DMS153 treated with DMSO at 0.1 percent for 48 hours (cell line): ENCODE measurements around the gene GTF2H4.
A peak's percentile ranks its signal among the peaks of the same experiment; 100 is the strongest.
"Not testable (repeated sequence)": the region's sequence is repeated elsewhere in the genome, so short reads cannot be mapped to it uniquely, and the experiment has no call there.

Experiments
- DNase-seq: peaks from one replicate; lab custom pipeline; 2025; ENCODE audit not compliant: unreplicated experiment; lab: John Stamatoyannopoulos, UW

Gene GTF2H4

DNA sequence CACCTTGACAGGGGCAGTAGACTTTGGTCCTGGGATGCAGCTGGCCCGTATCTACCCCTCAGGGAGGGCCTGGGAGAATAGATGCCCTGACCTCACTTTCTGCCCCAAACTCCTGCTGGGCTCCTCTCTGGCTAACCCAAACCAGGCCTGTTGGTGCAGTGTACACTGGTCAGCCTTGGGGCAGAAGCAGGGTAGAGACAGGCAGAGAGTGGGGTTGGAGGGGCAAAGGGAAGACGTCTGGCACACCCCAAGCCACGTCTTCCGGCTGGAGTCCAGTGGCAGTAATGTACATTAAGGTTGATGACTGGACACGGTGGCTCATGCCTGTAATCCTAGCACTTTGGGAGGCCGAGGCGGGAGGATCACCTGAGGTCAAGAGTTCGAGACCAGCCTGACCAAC lies 14.3 kb upstream of the GTF2H4 start:
- DNase-seq, result no peak

DNA sequence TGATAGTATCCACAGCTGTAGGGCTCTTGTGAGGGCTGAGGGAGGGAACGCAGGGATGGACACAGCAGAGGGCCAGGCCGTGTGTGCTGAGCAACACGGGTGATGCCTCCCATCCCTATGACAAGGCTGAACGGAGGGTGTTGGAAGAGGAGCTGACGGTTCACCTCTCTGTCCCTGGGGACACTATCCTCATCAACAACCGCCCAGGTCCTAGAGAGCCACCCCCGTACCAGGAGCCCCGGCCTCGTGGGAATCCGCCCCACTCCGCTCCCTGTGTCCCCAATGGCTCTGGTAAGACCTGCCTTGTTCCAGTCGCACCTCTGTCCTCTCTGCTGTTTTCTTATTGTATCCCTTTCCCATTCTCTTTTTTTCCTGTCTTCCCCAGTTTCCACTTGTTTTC lies 13.6 kb upstream of the GTF2H4 start:
- DNase-seq, result no peak

GRCh38 chr6:30894935-30895334 lies 13.1 kb upstream of the GTF2H4 start:
- no peak for DNase-seq

DNA sequence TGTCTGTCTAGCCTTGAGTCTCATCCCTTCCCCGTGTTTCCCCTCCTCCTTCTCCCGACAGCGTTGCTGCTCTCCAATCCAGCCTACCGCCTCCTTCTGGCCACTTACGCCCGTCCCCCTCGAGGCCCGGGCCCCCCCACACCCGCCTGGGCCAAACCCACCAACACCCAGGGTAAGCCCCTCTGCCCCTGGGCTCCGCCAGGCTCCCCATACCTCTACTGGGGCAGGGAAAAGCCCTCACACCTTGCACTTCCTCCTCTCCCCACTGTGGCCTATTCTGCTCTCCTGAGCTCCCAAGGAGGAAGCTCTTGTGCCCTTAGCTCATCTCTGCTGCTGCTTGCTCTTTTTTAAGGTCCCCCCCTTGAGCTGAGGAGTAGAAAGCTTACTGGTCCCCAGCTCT lies 12.7 kb upstream of the GTF2H4 start:
- no peak for DNase-seq

- DNase-seq, result no peak
Measured at GRCh38 chr6:30896541-30896940, 11.5 kb upstream of the GTF2H4 start.

- DNase-seq, result no peak
Measured at GRCh38 chr6:30897882-30898281, 10.1 kb upstream of the GTF2H4 start.

DNA sequence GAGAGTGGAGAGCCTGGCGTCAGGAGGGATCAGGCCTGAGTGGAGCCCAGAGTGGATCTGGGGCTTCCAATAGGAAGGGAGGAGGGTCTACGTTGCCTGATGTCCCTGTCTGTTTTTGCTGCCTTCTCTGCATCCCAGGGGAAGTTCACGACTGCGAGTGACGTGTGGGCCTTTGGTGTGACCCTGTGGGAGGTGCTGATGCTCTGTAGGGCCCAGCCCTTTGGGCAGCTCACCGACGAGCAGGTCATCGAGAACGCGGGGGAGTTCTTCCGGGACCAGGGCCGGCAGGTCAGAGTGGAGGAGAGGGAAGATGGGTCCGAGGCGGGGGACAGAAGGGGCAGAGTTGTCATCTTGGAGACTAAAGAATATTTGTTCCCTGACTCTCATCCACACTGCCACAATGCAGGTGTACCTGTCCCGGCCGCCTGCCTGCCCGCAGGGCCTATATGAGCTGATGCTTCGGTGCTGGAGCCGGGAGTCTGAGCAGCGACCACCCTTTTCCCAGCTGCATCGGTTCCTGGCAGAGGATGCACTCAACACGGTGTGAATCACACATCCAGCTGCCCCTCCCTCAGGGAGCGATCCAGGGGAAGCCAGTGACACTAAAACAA lies 9.2 kb upstream of the GTF2H4 start:
- DNase-seq, result no peak

DNA sequence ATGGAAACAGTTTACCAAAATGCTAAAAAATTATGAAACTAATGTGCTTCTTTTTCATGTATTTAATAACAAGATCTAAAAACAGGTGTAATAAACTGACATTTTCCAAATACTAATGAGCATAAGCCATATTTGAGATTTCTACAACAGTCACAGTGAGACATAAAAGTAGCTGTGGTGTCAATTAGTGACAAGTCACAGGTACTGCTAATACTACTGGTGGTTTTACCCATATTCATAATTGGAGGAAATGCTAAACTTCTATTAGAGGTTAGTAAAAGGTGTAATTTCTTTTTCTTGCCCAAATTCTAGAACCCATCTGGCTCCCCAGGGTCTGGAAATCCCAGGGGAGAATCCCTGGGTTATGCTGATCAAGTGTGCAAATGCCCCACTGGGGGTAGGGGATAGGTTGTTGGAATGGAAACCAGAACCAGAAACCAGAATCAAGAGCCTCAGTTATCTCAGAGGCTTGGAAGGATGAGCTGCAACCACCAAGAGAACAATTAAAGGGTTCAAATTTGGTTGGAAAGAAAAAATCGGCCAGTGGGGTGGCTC lies 7.1 kb upstream of the GTF2H4 start:
- no peak for DNase-seq

DNA sequence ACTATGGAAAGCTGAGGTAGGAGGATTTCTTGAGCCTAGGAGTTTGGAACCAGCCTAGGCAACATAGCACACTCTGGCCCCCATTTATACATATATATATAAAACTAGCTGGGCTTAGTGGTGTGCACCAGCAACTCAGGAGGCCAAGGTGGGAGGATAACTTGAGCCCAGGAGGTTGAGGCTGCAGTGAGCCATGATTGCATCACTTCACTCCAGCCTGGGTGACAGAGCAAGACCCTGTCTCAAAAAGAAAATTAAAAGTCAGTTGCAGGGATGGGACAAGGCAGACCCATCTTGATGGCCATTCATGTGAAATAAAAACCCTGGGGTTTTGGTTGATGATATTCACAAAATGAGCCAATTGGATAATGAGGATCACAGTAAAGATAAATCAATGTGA lies 6.6 kb upstream of the GTF2H4 start:
- DNase-seq, result no peak

- DNase-seq, result not testable (repeated sequence)
Measured at GRCh38 chr6:30902196-30902595, 5.8 kb upstream of the GTF2H4 start.

DNA sequence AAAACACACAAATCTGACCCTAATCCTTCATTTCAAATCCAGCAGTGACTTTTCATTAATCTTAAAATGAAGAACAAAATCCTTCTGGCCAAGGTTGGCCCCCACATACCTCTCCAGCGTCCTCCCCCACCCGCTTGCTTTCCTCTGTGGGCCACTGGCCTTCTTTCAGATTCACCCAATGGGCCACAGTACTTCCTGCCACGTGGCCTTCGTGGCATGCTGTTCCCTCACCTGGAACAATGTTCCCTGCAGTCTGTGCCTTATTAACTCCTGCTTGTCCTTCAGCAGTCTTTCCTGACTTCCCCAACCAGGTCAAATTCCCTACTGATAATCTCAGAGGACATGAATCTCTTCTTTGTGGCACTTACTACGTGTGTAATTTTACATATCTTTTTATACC lies 5.3 kb upstream of the GTF2H4 start:
- DNase-seq, result no peak

DNA sequence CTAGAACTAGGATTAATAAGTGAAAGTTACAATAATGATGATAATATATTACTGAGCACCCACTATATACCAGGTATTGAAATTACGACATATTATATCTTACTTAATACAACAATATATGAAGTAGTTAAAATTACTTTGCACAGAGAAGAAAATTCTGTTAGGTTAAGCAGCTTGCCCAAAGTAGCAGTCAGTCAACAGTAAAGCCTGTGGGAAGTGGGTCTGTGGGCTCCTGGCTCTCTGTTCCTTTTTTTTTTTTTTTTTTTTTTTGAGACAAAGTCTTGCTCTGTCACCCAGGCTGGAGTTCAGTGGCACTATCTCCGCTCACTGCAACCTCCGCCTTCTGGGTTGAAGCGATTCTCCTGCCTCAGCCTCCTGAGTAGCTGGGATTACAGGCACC lies 4.8 kb upstream of the GTF2H4 start:
- no peak for DNase-seq

- not testable (repeated sequence) for DNase-seq
Measured at GRCh38 chr6:30907290-30907757, 683 bp upstream of the GTF2H4 start.

DNA sequence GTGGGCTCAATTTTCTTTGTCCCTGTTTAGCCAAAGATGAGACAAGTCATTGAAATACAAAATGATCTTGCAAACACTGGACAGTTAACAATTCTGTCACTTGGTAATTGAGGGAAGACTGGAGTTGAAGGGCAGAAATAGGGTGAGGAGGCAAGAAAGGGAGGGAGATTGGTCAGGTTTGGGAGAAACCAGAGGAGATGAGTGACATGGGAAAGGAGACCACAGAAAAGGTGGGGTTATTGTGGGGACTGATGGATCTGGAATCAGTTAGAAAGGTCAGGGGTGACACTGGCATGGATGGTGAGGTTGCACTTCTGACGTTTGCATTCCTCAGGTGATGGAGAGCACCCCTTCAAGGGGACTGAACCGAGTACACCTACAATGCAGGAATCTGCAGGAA lies 693 bp downstream of the GTF2H4 start:
- DNase-seq, result no peak

DNA sequence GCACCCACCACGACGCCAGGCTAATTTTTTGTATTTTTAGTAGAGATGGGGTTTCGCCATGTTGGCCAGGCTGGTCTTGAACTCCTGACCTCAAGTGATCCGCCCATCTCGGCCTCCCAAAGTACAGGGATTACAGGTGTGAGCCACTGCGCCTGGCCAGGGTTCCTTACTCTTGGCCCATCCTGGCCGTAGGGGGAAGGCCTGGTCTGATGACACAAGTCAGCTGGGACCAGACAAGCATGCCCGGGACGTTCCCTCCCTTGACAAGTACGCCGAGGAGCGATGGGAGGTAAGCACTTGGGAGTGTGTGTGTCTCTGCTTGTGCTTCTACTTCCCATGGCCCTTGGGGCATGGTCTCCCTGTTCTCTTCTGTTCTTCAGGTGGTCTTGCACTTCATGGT lies 2.5 kb downstream of the GTF2H4 start:
- not testable (repeated sequence) for DNase-seq

DNA sequence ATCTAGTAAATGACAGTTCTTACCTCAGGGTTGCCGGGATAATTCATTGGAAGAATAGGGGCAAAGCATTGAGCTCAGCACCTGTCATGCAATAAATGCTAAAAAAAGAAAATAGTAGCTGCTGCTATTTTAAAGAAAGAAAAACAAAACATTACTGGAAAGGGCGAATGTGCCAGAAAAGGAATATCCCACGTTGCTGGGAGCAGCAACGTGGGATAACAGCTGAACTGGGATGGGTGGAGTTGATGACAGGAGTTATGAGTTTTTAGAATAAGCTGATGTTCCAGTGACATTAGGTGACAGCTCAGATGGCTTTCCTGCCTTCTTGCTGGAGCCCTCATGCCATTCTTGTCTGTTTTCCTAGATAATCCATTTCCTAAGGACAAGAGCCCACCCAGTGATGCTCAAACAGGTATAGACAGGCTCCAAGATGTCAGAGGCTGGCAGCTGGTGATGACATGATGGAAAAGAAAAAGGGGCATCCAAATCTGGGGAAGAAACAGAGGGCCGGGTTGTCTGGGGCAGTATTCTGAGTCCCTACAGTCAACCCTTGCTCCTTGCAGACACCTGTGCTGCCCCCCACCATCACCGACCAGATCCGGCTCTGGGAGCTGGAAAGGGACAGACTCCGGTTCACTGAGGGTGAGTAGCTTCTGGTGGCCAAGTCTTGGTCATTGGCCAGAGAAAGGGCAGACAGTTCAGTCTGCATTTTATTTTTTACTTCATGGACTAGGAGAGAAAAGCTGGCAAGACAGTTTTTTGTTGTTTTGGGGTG lies 4.9 kb downstream of the GTF2H4 start:
- DNase-seq, result no peak

DNA sequence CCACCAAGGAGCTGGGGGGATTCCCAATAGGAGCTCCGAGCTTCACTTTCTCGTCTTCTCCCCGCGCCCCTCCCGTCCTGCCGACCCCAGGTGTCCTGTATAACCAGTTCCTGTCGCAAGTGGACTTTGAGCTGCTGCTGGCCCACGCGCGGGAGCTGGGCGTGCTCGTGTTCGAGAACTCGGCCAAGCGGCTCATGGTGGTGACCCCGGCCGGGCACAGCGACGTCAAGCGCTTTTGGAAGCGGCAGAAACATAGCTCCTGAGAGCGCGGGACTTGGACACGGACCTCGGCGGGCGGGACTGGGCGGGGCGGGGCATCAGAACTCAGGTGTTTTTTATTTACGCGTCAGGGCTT lies 5.7 kb downstream of the GTF2H4 start:
- no peak for DNase-seq

GRCh38 chr6:30914076-30914853 lies 6.3 kb downstream of the GTF2H4 start, which contains the start of gene VARS2:
VARS2 (plus strand) TSS chr6:30914238; CDS start chr6:30914837, 599 bp downstream.
- peak; percentile 83 for DNase-seq

DNA sequence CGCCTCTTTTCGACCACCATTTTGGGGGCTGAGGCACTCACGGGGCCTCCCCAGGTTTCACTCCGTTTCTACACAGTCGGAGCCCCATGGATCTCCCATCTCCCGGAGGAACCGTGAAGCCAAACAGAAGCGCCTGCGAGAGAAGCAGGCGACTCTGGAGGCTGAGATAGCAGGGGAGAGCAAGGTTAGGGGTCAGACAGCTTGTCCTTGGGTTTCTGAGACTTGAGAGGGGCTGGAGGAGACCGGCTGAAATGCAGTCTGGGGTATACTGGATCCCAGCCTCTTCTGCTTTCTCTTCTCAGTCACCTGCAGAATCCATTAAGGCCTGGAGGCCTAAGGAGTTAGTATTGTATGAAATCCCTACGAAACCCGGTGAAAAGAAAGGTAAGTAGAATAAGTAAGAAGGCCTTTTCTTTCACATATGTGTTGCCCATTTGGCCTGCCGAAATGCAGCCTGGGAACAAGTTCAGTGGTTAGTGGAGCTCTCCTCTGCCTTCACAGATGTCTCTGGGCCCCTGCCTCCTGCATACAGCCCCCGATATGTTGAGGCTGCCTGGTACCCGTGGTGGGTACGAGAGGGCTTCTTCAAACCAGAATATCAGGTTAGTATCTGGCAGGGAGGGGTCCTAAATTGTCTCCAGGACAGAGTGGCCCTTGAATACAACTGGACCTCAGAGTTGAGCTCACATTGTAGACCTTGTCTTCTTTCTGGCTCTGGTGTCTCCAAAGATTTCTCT lies 7.0 kb downstream of the GTF2H4 start:
- no peak for DNase-seq

DNA sequence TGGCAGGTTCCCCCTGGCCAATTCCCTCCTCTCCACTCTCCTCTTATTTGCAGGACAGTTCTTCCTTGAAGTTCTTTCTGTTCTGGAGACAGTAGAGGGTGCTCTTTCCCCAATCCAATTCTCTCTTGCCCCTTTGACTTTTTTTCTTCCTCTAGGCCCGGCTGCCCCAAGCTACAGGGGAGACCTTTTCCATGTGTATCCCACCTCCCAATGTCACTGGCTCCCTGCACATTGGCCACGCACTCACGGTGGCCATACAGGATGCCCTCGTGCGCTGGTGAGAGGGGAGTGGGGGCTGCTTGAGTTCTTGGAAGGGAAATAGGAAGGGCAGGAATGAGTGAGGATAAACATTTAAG lies 7.6 kb downstream of the GTF2H4 start:
- peak; percentile 63 for DNase-seq

DNA sequence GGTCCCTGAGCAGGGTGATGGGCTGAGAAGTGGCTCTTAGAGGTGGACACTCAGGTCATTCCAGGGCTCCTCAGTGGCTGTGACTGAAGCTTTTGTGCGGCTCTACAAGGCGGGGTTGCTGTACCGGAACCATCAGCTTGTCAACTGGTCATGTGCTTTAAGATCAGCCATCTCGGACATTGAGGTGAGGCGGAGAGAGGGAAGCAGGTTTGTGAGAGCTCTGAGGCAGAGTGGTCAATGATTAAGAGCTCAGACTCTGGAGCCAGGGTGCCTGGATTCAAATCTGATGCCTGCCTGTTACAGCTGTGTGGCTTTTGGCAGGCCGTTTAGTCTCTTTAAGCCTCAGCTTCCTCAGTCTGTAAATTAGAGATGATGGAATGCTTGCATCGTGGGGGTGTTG lies 9.0 kb downstream of the GTF2H4 start:
- DNase-seq, result no peak
